DOHH2 (cell line): Measurements from ENCODE around the gene LIFR.

Source experiments
- H3F3A ChIP-seq: fragments of 200-600 bp; sonication (generic), shearing (Covaris generic); 2 replicates; pipeline ENCODE4 v1.6.0; 2016; ENCODE audit warnings: antibody characterized with exemption, mild to moderate bottlenecking; ENCODE audit not compliant: control insufficient read depth, insufficient read depth
- H3K27ac ChIP-seq: fragments of 200-600 bp; sonication (generic); 2 replicates; pipeline ENCODE4 v1.5.1; 2014; ENCODE audit warnings: low read depth, mild to moderate bottlenecking, low read length, moderate library complexity
- H3K27me3 ChIP-seq: fragments of 200-600 bp; sonication (generic); 2 replicates; pipeline ENCODE4 v1.6.1; 2014; ENCODE audit warnings: mild to moderate bottlenecking, low read length, mixed read lengths; ENCODE audit not compliant: control insufficient read depth
- H3K36me3 ChIP-seq: fragments of 200-600 bp; sonication (generic); 2 replicates; pipeline ENCODE4 v1.6.1; 2014; ENCODE audit warnings: mild to moderate bottlenecking, low read length, moderate library complexity, mixed read lengths; ENCODE audit not compliant: control insufficient read depth
- H3K4me1 ChIP-seq: fragments of 200-600 bp; sonication (generic); 2 replicates; pipeline ENCODE4 v1.6.1; 2014; ENCODE audit warnings: mild to moderate bottlenecking, low read length, mixed read lengths; ENCODE audit not compliant: control insufficient read depth
- H3K4me2 ChIP-seq: fragments of 200-600 bp; sonication (generic); 2 replicates; pipeline ENCODE4 v1.6.0; 2014; ENCODE audit warnings: mild to moderate bottlenecking, low read length, moderate library complexity
- H3K4me3 ChIP-seq: fragments of 200-600 bp; sonication (generic); 2 replicates; pipeline ENCODE4 v1.5.1; 2014; ENCODE audit warnings: mild to moderate bottlenecking, low read length, mixed read lengths
- H3K79me2 ChIP-seq: fragments of 200-600 bp; sonication (generic); 2 replicates; pipeline ENCODE4 v1.6.1; 2014; ENCODE audit warnings: mild to moderate bottlenecking, low read length, mixed read lengths; ENCODE audit not compliant: control insufficient read depth
- H3K9me2 ChIP-seq: fragments of 200-600 bp; sonication (generic); replicated peaks from 2 replicates; pipeline ENCODE4 v1.6.1; 2014; ENCODE audit warnings: mild to moderate bottlenecking, low read length, mixed read lengths; ENCODE audit not compliant: control insufficient read depth
- H3K9me3 ChIP-seq: fragments of 200-600 bp; sonication (generic); 2 replicates; pipeline ENCODE4 v1.6.1; 2014; ENCODE audit warnings: antibody characterized with exemption, low read length, mixed read lengths; ENCODE audit not compliant: control insufficient read depth, insufficient read depth
- H4K20me1 ChIP-seq: fragments of 200-600 bp; sonication (generic); 2 replicates; pipeline ENCODE4 v1.6.0; 2014; ENCODE audit warnings: low read depth, mild to moderate bottlenecking, antibody characterized with exemption, low read length, moderate library complexity; ENCODE audit not compliant: control insufficient read depth, insufficient read depth
- EZH2phosphoT487 ChIP-seq: fragments of 200-600 bp; sonication (generic); IDR thresholded peaks from 2 replicates; pipeline ENCODE4 v1.6.1; 2017; ENCODE audit warnings: borderline replicate concordance, mild to moderate bottlenecking, antibody characterized with exemption, low read length, moderate library complexity, mixed read lengths
- TF ChIP-seq, protein P1 (sequence below): fragments of 200-600 bp; sonication (generic); IDR thresholded peaks from one replicate; pipeline ENCODE4 v1.5.1; 2014; ENCODE audit warnings: antibody characterized with exemption, mild to moderate bottlenecking, low read depth, low read length; ENCODE audit not compliant: poor library complexity, severe bottlenecking

The LIFR gene

DNA sequence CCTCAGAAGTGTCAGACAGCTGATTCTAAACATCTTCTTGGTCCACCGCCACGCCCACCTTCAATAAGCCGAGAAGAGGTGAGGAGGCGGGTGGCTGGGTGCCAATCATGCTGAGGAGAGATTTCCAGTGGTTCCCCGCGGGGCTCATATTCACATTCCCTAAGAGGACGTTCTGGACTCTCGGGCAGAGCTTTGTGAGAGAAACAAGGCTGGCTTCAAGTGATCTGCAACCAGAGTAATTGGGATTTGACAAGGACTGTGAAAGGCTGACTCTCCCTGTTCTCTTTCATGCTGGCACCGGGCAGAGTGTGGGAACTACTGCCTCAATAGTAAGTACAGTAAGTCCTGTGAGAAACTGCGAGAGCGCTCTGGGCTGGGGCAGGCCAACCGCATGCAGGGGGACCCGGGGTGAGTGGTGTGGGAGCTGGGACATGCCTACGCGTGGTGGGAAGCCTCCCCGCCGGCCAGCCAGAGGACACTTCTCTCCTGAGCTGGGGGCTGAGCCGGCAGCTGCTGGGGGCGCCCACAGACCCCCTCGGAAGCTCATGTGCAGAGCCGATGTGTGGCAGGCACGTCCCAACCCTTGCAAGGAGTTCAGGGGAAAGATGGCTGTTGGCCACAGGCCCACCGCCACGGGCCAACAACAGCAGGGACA, 110.9 kb downstream of the LIFR start:
- Histone ChIP-seq H3K27ac (no peak overlapping the region), H3K79me2 (no peaks in the 10 kb centered on the region), H3K4me1 (no peaks in the 10 kb centered on the region), H3K9me2 (no peaks in the 10 kb centered on the region), H3K27me3 (peaks cover 34% of the 10 kb centered on the region), H4K20me1 (no peaks in the 10 kb centered on the region), H3K4me2 (no peak overlapping the region), H3K36me3 (no peaks in the 10 kb centered on the region), H3K9me3 (no peaks in the 10 kb centered on the region), H3F3A (no peaks in the 10 kb centered on the region), H3K4me3 (no peak overlapping the region)
- TF ChIP-seq, protein P1, sequence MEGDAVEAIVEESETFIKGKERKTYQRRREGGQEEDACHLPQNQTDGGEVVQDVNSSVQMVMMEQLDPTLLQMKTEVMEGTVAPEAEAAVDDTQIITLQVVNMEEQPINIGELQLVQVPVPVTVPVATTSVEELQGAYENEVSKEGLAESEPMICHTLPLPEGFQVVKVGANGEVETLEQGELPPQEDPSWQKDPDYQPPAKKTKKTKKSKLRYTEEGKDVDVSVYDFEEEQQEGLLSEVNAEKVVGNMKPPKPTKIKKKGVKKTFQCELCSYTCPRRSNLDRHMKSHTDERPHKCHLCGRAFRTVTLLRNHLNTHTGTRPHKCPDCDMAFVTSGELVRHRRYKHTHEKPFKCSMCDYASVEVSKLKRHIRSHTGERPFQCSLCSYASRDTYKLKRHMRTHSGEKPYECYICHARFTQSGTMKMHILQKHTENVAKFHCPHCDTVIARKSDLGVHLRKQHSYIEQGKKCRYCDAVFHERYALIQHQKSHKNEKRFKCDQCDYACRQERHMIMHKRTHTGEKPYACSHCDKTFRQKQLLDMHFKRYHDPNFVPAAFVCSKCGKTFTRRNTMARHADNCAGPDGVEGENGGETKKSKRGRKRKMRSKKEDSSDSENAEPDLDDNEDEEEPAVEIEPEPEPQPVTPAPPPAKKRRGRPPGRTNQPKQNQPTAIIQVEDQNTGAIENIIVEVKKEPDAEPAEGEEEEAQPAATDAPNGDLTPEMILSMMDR = no peak
- TF ChIP-seq EZH2phosphoT487 = no peak

DNA sequence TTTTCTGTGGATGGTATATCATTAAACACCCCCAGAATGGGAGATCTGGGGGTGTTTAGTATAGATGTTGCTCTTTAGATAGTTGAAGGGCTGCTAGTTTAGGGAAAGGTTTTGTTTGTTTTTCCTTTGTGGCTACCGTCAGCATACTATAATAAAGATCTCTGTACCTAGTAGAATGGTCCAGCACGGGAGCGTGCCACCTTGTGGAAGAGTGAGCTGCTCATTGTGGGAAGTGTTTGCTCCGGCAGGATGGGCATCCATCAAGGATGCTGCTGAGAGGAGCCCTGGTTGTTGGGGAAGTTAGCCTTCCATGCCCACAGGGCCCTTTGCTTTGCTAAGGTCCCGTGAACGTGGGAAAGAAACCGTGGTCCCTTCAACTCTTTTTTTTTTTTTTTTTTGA, 113.1 kb downstream of the LIFR start:
- H3K27me3 ChIP-seq = peaks cover 25% of the 10 kb centered on the region
- no peaks in the 10 kb centered on the region for H3K79me2 ChIP-seq
- H3K4me1 ChIP-seq = no peaks in the 10 kb centered on the region
- H3K4me3 ChIP-seq = no peak overlapping the region
- H4K20me1 ChIP-seq = no peaks in the 10 kb centered on the region
- no peaks in the 10 kb centered on the region for H3F3A ChIP-seq
- H3K9me2 ChIP-seq = no peaks in the 10 kb centered on the region
- TF ChIP-seq, protein P1 = no peak
- TF ChIP-seq EZH2phosphoT487 = no peak
- H3K9me3 ChIP-seq = no peaks in the 10 kb centered on the region
- no peaks in the 10 kb centered on the region for H3K36me3 ChIP-seq
- no peak overlapping the region for H3K27ac ChIP-seq
- no peak overlapping the region for H3K4me2 ChIP-seq

DNA sequence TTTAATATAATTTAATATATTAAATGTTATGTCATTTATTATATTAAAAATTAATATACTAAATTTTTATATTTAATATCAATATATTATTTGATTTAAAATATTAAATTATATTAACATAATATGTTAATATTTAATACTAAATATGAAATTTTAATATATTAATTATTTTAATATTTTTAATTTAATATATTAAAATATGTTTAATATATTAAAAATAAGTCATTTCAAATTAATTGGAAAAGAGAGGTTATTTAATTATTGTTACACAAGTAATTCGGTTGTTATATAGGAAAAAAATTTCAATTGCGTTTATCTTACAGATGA, 114.2 kb downstream of the LIFR start:
- Histone ChIP-seq H3F3A (no peaks in the 10 kb centered on the region), H3K36me3 (no peaks in the 10 kb centered on the region), H3K27me3 (peaks cover 18% of the 10 kb centered on the region), H3K4me3 (no peak overlapping the region), H4K20me1 (no peaks in the 10 kb centered on the region), H3K79me2 (no peaks in the 10 kb centered on the region), H3K9me3 (no peaks in the 10 kb centered on the region), H3K9me2 (no peaks in the 10 kb centered on the region), H3K4me1 (no peaks in the 10 kb centered on the region), H3K27ac (no peak overlapping the region), H3K4me2 (no peak overlapping the region)
- TF ChIP-seq, protein P1 = no peak
- TF ChIP-seq EZH2phosphoT487 = no peak
